H1 (cell line): ENCODE measurements around the gene SGSH.

Source experiments
- BACH1 ChIP-seq: IDR thresholded peaks from 2 replicates; pipeline ENCODE4 v1.6.1; 2012; ENCODE audit warnings: low read length, improper control_type of control experiment
- CEBPB ChIP-seq: IDR thresholded peaks from 2 replicates; pipeline ENCODE4 v1.6.1; 2012; ENCODE audit warnings: low read depth, low read length
- EGR1 ChIP-seq: IDR thresholded peaks from 2 replicates; pipeline ENCODE4 v1.6.1; 2011; ENCODE audit warnings: low read depth, low read length, borderline replicate concordance
- EP300 ChIP-seq, 2 experiments: IDR thresholded peaks; 1 replicate in 1 of 2; 2 replicates in 1 of 2; pipeline ENCODE4 v1.6.1; 2011 to 2012; ENCODE audit warnings: low read depth in 2 of 2, low read length in 2 of 2, mild to moderate bottlenecking in 2 of 2, borderline replicate concordance in 1 of 2, inconsistent platforms in 1 of 2, moderate library complexity in 1 of 2
- EZH2 ChIP-seq: fragments of 200-600 bp; sonication (generic); IDR thresholded peaks from 2 replicates; pipeline ENCODE4 v1.7.1; 2012; ENCODE audit warnings: low read depth, mild to moderate bottlenecking, moderate library complexity, low read length, inconsistent platforms; ENCODE audit not compliant: severe bottlenecking
- GTF2F1 ChIP-seq: IDR thresholded peaks from 2 replicates; pipeline ENCODE4 v1.6.1; 2012; ENCODE audit warnings: low read depth, low read length, improper control_type of control experiment, borderline replicate concordance
- TEAD4 ChIP-seq: IDR thresholded peaks from 2 replicates; pipeline ENCODE4 v1.6.1; 2012; ENCODE audit warnings: low read depth, low read length, inconsistent platforms, mixed read lengths
- ZNF274 ChIP-seq: IDR thresholded peaks from 2 replicates; pipeline ENCODE4 v1.7.0; 2012; ENCODE audit warnings: low read length, borderline replicate concordance; ENCODE audit errors: extremely low read depth
- TF ChIP-seq, protein P1 (sequence below), 3 experiments: IDR thresholded peaks; 1 replicate in 2 of 3; 2 replicates in 1 of 3; pipeline versions ENCODE4 v1.5.1 to v1.6.1; 2011; ENCODE audit warnings: low read length in 3 of 3, mild to moderate bottlenecking in 3 of 3, inconsistent platforms in 2 of 3, low read depth in 1 of 3, moderate library complexity in 1 of 3; ENCODE audit not compliant: insufficient read depth in 1 of 3; ENCODE audit errors: control extremely low read depth in 1 of 3
- TF ChIP-seq, protein P2 (sequence below): IDR thresholded peaks from 2 replicates; pipeline ENCODE4 v1.6.1; 2011; ENCODE audit warnings: low read depth, mild to moderate bottlenecking, low read length; ENCODE audit not compliant: insufficient read depth

DNA sequence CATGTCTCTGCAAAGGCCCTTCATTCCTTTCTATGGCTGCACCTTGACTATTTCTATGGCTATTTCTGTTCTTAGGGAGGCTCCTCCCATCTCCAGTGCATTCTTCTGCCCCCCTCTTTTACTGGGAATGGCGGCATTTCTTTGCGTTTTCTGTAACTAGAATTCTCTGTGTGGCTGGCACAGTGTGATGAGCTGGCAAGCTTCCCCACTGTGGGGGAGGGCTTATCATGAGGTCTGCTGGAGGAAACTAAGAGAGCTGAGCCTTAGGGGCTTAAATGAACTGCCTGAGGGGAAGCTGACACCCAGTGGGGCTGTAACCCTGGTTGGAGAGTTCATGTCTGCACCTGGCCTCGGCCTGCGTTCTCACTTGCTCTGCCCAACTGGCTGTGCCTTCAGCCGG, 51.8 kb downstream of the SGSH start:
- TF ChIP-seq CEBPB (no peak), EZH2 (no peak), GTF2F1 (no peak), ZNF274 (no peak), EP300 (IDR thresholded peaks at IDR 0.05; ENCODE audit: borderline replicate concordance in 1 of 2, low read depth in 2 of 2, low read length in 2 of 2) (no peak), EGR1 (no peak), TEAD4 (no peak), BACH1 (no peak)
- TF ChIP-seq, protein P1, sequence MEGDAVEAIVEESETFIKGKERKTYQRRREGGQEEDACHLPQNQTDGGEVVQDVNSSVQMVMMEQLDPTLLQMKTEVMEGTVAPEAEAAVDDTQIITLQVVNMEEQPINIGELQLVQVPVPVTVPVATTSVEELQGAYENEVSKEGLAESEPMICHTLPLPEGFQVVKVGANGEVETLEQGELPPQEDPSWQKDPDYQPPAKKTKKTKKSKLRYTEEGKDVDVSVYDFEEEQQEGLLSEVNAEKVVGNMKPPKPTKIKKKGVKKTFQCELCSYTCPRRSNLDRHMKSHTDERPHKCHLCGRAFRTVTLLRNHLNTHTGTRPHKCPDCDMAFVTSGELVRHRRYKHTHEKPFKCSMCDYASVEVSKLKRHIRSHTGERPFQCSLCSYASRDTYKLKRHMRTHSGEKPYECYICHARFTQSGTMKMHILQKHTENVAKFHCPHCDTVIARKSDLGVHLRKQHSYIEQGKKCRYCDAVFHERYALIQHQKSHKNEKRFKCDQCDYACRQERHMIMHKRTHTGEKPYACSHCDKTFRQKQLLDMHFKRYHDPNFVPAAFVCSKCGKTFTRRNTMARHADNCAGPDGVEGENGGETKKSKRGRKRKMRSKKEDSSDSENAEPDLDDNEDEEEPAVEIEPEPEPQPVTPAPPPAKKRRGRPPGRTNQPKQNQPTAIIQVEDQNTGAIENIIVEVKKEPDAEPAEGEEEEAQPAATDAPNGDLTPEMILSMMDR (IDR thresholded peaks at IDR 0.05; ENCODE audit: control extremely low read depth in 1 of 3, insufficient read depth in 1 of 3, low read depth in 1 of 3, low read length in 3 of 3), result no peak
- TF ChIP-seq, protein P2, sequence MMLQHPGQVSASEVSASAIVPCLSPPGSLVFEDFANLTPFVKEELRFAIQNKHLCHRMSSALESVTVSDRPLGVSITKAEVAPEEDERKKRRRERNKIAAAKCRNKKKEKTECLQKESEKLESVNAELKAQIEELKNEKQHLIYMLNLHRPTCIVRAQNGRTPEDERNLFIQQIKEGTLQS, result no peak
